ENCODE results near the gene AP4M1.

Gene AP4M1

DNA sequence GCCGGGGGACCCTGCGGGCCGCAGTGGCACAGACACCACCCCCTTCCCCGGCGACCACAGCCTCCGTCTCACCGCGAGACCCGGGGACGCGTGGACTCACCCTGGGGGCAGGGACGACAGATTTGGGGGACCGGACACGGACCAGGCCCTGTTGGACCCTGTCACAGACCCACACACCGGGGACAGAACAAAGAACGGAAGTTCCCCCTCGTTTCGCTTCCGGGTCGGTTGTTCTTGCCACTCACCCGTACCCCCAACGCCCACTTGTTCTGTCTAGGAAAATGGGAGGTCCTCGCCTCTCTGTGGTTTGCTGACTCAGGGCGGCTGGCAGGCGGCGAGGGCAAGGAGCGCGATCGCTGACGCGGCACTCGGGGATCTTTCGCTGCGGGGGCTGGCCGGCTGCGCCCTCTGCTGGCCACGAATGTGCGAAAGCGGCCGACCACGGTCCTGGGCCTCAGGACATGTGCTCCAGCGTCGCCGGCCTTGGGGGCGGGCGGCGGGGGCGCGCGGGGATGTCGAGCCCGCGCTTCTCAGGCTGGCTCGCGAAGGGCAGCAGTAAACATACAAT lies 19.8 kb upstream of the AP4M1 start, which contains the start of gene ZNF3 (continued):
- TF ChIP-seq ZNF624 (tag by site-specific recombination; IDR thresholded peaks at IDR 0.05) (no peak), OVOL3 (tag by site-specific recombination; IDR thresholded peaks at IDR 0.05) (no peak), ZNF792 (tag by site-specific recombination; IDR thresholded peaks at IDR 0.05) (no peak), ZNF239 (tag by site-specific recombination; IDR thresholded peaks at IDR 0.05) (no peak), MEIS1 (CRISPR knock-in tag; IDR thresholded peaks at IDR 0.05; ENCODE audit: borderline replicate concordance) (no peak), KLF10 (tag by site-specific recombination; IDR thresholded peaks at IDR 0.05) (peak; percentile 91), ZNF585B (tag by site-specific recombination; IDR thresholded peaks at IDR 0.05) (no peak), BCL11B (tag by site-specific recombination; IDR thresholded peaks at IDR 0.05; ENCODE audit: low read depth) (peak; percentile 81; the same call in 1 of the 2 replicates), ZNF324 (tag by site-specific recombination; IDR thresholded peaks at IDR 0.05) (peak; percentile 95), GLI2 (tag by site-specific recombination; IDR thresholded peaks at IDR 0.05; ENCODE audit: borderline replicate concordance, low read depth) (no peak), ZNF114 (tag by site-specific recombination; IDR thresholded peaks at IDR 0.05) (no peak), PRDM1 (tag by site-specific recombination; IDR thresholded peaks at IDR 0.05) (no peak), ZEB2 (tag by site-specific recombination; IDR thresholded peaks at IDR 0.05) (peak; percentile 100), ZNF24 (tag by site-specific recombination; IDR thresholded peaks at IDR 0.05) (peak; percentile 92), ZNF623 (tag by site-specific recombination; IDR thresholded peaks at IDR 0.05) (no peak; the same call in 1 of the 2 replicates), ZBTB7A (tag by site-specific recombination; IDR thresholded peaks at IDR 0.05; ENCODE audit: low read depth) (peak; percentile 89), ZNF184 (tag by site-specific recombination; IDR thresholded peaks at IDR 0.05) (peak; percentile 36; the same call in 1 of the 2 replicates), BCL11A (tag by site-specific recombination; IDR thresholded peaks at IDR 0.05; ENCODE audit: low read depth) (0 out of 2 replicates have a peak, but pooled peaks have one; percentile 72), ZNF23 (tag by site-specific recombination; IDR thresholded peaks at IDR 0.05; ENCODE audit: borderline replicate concordance) (no peak), ZNF174 (tag by site-specific recombination; IDR thresholded peaks at IDR 0.05) (no peak), WT1 (tag by site-specific recombination; IDR thresholded peaks at IDR 0.05) (no peak), ZNF529 (tag by site-specific recombination; IDR thresholded peaks at IDR 0.05; ENCODE audit: insufficient replicate concordance) (no peak), ZBTB1 (tag by site-specific recombination; IDR thresholded peaks at IDR 0.05) (no peak), ZNF664 (tag by site-specific recombination; IDR thresholded peaks at IDR 0.05) (no peak)
- TF ChIP-seq, protein P1, sequence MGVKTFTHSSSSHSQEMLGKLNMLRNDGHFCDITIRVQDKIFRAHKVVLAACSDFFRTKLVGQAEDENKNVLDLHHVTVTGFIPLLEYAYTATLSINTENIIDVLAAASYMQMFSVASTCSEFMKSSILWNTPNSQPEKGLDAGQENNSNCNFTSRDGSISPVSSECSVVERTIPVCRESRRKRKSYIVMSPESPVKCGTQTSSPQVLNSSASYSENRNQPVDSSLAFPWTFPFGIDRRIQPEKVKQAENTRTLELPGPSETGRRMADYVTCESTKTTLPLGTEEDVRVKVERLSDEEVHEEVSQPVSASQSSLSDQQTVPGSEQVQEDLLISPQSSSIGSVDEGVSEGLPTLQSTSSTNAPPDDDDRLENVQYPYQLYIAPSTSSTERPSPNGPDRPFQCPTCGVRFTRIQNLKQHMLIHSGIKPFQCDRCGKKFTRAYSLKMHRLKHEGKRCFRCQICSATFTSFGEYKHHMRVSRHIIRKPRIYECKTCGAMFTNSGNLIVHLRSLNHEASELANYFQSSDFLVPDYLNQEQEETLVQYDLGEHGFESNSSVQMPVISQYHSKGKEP (tag by site-specific recombination; IDR thresholded peaks at IDR 0.05), result peak; percentile 77
- TF ChIP-seq, protein P2, sequence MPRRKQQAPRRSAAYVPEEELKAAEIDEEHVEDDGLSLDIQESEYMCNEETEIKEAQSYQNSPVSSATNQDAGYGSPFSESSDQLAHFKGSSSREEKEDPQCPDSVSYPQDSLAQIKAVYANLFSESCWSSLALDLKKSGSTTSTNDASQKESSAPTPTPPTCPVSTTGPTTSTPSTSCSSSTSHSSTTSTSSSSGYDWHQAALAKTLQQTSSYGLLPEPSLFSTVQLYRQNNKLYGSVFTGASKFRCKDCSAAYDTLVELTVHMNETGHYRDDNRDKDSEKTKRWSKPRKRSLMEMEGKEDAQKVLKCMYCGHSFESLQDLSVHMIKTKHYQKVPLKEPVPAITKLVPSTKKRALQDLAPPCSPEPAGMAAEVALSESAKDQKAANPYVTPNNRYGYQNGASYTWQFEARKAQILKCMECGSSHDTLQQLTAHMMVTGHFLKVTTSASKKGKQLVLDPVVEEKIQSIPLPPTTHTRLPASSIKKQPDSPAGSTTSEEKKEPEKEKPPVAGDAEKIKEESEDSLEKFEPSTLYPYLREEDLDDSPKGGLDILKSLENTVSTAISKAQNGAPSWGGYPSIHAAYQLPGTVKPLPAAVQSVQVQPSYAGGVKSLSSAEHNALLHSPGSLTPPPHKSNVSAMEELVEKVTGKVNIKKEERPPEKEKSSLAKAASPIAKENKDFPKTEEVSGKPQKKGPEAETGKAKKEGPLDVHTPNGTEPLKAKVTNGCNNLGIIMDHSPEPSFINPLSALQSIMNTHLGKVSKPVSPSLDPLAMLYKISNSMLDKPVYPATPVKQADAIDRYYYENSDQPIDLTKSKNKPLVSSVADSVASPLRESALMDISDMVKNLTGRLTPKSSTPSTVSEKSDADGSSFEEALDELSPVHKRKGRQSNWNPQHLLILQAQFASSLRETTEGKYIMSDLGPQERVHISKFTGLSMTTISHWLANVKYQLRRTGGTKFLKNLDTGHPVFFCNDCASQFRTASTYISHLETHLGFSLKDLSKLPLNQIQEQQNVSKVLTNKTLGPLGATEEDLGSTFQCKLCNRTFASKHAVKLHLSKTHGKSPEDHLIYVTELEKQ (tag by site-specific recombination; IDR thresholded peaks at IDR 0.05; ENCODE audit: borderline replicate concordance), result peak; percentile 53
- TF ChIP-seq, protein P3, sequence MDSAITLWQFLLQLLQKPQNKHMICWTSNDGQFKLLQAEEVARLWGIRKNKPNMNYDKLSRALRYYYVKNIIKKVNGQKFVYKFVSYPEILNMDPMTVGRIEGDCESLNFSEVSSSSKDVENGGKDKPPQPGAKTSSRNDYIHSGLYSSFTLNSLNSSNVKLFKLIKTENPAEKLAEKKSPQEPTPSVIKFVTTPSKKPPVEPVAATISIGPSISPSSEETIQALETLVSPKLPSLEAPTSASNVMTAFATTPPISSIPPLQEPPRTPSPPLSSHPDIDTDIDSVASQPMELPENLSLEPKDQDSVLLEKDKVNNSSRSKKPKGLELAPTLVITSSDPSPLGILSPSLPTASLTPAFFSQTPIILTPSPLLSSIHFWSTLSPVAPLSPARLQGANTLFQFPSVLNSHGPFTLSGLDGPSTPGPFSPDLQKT (IDR thresholded peaks at IDR 0.05; ENCODE audit: borderline replicate concordance, low read depth, low read length), result no peak
- TF ChIP-seq, protein P4, sequence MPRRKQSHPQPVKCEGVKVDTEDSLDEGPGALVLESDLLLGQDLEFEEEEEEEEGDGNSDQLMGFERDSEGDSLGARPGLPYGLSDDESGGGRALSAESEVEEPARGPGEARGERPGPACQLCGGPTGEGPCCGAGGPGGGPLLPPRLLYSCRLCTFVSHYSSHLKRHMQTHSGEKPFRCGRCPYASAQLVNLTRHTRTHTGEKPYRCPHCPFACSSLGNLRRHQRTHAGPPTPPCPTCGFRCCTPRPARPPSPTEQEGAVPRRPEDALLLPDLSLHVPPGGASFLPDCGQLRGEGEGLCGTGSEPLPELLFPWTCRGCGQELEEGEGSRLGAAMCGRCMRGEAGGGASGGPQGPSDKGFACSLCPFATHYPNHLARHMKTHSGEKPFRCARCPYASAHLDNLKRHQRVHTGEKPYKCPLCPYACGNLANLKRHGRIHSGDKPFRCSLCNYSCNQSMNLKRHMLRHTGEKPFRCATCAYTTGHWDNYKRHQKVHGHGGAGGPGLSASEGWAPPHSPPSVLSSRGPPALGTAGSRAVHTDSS (tag by site-specific recombination; IDR thresholded peaks at IDR 0.05), result peak; percentile 27; the same call in 1 of the 2 replicates
- TF ChIP-seq, protein P5, sequence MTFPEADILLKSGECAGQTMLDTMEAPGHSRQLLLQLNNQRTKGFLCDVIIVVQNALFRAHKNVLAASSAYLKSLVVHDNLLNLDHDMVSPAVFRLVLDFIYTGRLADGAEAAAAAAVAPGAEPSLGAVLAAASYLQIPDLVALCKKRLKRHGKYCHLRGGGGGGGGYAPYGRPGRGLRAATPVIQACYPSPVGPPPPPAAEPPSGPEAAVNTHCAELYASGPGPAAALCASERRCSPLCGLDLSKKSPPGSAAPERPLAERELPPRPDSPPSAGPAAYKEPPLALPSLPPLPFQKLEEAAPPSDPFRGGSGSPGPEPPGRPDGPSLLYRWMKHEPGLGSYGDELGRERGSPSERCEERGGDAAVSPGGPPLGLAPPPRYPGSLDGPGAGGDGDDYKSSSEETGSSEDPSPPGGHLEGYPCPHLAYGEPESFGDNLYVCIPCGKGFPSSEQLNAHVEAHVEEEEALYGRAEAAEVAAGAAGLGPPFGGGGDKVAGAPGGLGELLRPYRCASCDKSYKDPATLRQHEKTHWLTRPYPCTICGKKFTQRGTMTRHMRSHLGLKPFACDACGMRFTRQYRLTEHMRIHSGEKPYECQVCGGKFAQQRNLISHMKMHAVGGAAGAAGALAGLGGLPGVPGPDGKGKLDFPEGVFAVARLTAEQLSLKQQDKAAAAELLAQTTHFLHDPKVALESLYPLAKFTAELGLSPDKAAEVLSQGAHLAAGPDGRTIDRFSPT (tag by site-specific recombination; IDR thresholded peaks at IDR 0.05), result peak; percentile 100
- TF ChIP-seq, protein P6, sequence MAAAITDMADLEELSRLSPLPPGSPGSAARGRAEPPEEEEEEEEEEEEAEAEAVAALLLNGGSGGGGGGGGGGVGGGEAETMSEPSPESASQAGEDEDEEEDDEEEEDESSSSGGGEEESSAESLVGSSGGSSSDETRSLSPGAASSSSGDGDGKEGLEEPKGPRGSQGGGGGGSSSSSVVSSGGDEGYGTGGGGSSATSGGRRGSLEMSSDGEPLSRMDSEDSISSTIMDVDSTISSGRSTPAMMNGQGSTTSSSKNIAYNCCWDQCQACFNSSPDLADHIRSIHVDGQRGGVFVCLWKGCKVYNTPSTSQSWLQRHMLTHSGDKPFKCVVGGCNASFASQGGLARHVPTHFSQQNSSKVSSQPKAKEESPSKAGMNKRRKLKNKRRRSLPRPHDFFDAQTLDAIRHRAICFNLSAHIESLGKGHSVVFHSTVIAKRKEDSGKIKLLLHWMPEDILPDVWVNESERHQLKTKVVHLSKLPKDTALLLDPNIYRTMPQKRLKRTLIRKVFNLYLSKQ (tag by site-specific recombination; IDR thresholded peaks at IDR 0.05; ENCODE audit: borderline replicate concordance), result no peak
